BJ (cell line): ENCODE data around the gene NPHP3. TPM values are rescaled to one million over a fixed set of nuclear protein-coding genes. Genes with fewer than 3 reads are reported as not detected.

ENCODE experiments used
- CTCF ChIA-PET: fragments of 350-600 bp; formaldehyde crosslinking; extraction: SDS; loops from one replicate; lab custom pipeline; 2021; ENCODE audit warnings: antibody characterized with exemption, inconsistent platforms; lab: Yijun Ruan, JAX
- POLR2A ChIA-PET: fragments of 300-600 bp; sonication (Branson Sonifier 250); formaldehyde crosslinking; extraction: SDS; loops from one replicate; lab custom pipeline; 2021; ENCODE audit warnings: antibody characterized with exemption; lab: Charles Lee
- DNase-seq: peaks from one replicate; pipeline ENCODE4 v3.0.0-alpha.2; 2011; ENCODE audit warnings: low read depth
- H3K27me3 ChIP-seq: 2 replicates; pipeline ENCODE4 v1.6.0; 2011; ENCODE audit warnings: low read length; ENCODE audit not compliant: control insufficient read depth, insufficient read depth
- H3K36me3 ChIP-seq: 2 replicates; pipeline ENCODE4 v1.5.1; 2011; ENCODE audit warnings: low read length; ENCODE audit not compliant: control insufficient read depth, insufficient read depth
- H3K4me3 ChIP-seq: 2 replicates; pipeline ENCODE4 v1.5.1; 2011; ENCODE audit warnings: low read depth, mild to moderate bottlenecking, control low read depth, low read length
- polyA plus RNA-seq: library from polyadenylated mRNA; depleted of rRNA; stranded (reverse); fragments of >200 nt; gene quantifications from 2 replicates; pipeline ENCODE4 v1.2.3, GENCODE V29; 2011
- TF ChIP-seq, protein P1 (sequence below): IDR thresholded peaks from 2 replicates; pipeline ENCODE4 v1.5.1; 2011; ENCODE audit warnings: low read depth, mild to moderate bottlenecking, control low read depth, inconsistent platforms, low read length, moderate library complexity; ENCODE audit not compliant: insufficient read depth

The NPHP3 gene
- polyA plus RNA-seq, 1 experiment = 12.3 TPM

DNA sequence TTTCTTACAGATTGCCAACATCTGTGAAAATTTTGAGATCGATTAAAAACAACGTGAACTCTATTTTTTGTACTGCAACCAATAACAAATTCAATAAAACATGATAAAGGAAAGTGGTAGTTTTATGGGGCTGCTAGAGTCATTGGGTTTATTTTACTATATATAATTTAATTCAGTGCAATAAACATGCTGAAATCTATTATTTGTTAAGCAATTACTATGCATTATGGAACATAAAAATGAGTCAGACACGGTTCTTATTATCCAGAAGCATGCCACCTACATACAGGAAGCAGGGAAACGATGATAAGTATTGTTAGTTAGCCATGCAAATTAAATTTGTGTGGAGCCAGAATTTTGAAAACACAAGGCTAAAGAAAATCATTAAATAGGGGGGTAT is 27.2 kb downstream of the NPHP3 start:
- TF ChIP-seq, protein P1, sequence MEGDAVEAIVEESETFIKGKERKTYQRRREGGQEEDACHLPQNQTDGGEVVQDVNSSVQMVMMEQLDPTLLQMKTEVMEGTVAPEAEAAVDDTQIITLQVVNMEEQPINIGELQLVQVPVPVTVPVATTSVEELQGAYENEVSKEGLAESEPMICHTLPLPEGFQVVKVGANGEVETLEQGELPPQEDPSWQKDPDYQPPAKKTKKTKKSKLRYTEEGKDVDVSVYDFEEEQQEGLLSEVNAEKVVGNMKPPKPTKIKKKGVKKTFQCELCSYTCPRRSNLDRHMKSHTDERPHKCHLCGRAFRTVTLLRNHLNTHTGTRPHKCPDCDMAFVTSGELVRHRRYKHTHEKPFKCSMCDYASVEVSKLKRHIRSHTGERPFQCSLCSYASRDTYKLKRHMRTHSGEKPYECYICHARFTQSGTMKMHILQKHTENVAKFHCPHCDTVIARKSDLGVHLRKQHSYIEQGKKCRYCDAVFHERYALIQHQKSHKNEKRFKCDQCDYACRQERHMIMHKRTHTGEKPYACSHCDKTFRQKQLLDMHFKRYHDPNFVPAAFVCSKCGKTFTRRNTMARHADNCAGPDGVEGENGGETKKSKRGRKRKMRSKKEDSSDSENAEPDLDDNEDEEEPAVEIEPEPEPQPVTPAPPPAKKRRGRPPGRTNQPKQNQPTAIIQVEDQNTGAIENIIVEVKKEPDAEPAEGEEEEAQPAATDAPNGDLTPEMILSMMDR = no peak
- ChIA-PET POLR2A (no interaction called here), CTCF (no interaction called here)
- no peak for DNase-seq
- H3K27me3 ChIP-seq = no peaks in the 10 kb centered on the region
- no peak overlapping the region for H3K4me3 ChIP-seq
- H3K36me3 ChIP-seq = peaks cover 8% of the 10 kb centered on the region

GRCh38 chr3:132690040-132690439 is 32.2 kb downstream of the NPHP3 start:
- ChIA-PET CTCF (no interaction called here), POLR2A (no interaction called here)
- Histone ChIP-seq H3K27me3 (no peaks in the 10 kb centered on the region), H3K4me3 (no peak overlapping the region), H3K36me3 (peaks cover 12% of the 10 kb centered on the region)
- TF ChIP-seq, protein P1 = no peak
- no peak for DNase-seq

GRCh38 chr3:132682201-132682600 is 40.0 kb downstream of the NPHP3 start:
- H3K4me3 ChIP-seq = no peak overlapping the region
- peaks cover 4% of the 10 kb centered on the region for H3K36me3 ChIP-seq
- ChIA-PET CTCF (no interaction called here), POLR2A (no interaction called here)
- TF ChIP-seq, protein P1 = no peak
- no peak for DNase-seq
- no peaks in the 10 kb centered on the region for H3K27me3 ChIP-seq

DNA sequence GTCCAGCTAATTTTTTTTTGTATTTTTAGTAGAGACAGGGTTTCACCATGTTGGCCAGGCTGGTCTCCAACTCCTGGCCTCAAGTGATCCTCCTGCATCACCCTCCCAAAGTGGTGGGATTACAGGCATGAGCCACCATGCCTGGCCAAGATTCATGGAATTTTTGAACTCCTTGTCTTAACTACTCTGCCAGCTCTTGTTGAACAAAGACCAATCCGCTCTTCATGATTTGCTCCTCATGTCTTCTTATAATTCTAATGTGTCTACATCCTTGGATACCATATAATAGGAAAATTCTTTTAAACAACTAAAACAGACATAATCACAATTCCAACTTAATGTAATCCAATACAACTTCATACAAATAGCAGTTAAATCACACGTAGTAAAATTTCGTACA is 40.8 kb downstream of the NPHP3 start:
- Histone ChIP-seq H3K36me3 (peaks cover 4% of the 10 kb centered on the region), H3K27me3 (no peaks in the 10 kb centered on the region), H3K4me3 (no peak overlapping the region)
- CTCF ChIA-PET = no interaction called here
- POLR2A ChIA-PET = interaction anchor here (0.6 kb wide), 1 partner anchor 40 kb away, joined by 19 read pairs; no protein-coding TSS in a partner anchor
- DNase-seq = no peak
- TF ChIP-seq, protein P1 = no peak

- ChIA-PET CTCF (interaction anchor here (0.9 to 1.3 kb wide), 2 partner anchors 144 to 204 kb away, joined by 4 read pairs; no protein-coding TSS in a partner anchor), POLR2A (no interaction called here)
- TF ChIP-seq, protein P1 = no peak
- Histone ChIP-seq H3K27me3 (no peaks in the 10 kb centered on the region), H3K36me3 (peaks cover 4% of the 10 kb centered on the region), H3K4me3 (no peak overlapping the region)
- DNase-seq = no peak
Observed at GRCh38 chr3:132679911-132680310, 42.3 kb downstream of the NPHP3 start.
